K562 (cell line): ENCODE results near the gene PRKAA1. TPM values are rescaled to one million over a fixed set of nuclear protein-coding genes. Genes with fewer than 3 reads are reported as not detected.

Experiments
- BCLAF1 ChIP-seq, 2 experiments: fragments of 450-650 bp in 1 of 2; IDR thresholded peaks; 2 replicates each; pipeline ENCODE4 v1.6.1; 2011 to 2017; ENCODE audit warnings: low read depth in 2 of 2, antibody characterized with exemption in 1 of 2, borderline replicate concordance in 1 of 2, low read length in 1 of 2, mild to moderate bottlenecking in 1 of 2, mixed read lengths in 1 of 2; ENCODE audit not compliant: control insufficient read depth in 1 of 2
- E4F1 ChIP-seq: fragments of 250-450 bp; sonication (Bioruptor Pico); IDR thresholded peaks from 2 replicates; pipeline ENCODE4 v1.5.0; 2021; ENCODE audit warnings: mild to moderate bottlenecking, borderline replicate concordance
- EHMT2 ChIP-seq: fragments of 450-650 bp; IDR thresholded peaks from 2 replicates; pipeline ENCODE4 v1.6.1; 2018; ENCODE audit warnings: antibody characterized with exemption
- ELK1 ChIP-seq: sonication (generic); formaldehyde crosslinking; IDR thresholded peaks from 2 replicates; pipeline ENCODE4 v1.8.1; 2022; ENCODE audit warnings: missing genetic modification reagents
- EP400 ChIP-seq: fragments of 450-650 bp; IDR thresholded peaks from 2 replicates; pipeline ENCODE4 v1.6.1; 2017; ENCODE audit warnings: antibody characterized with exemption, mild to moderate bottlenecking, moderate library complexity
- FOXJ2 ChIP-seq: fragments of 200-800 bp; sonication (Bioruptor generic); IDR thresholded peaks from 2 replicates; pipeline ENCODE4 v1.6.1; 2016; ENCODE audit warnings: missing genetic modification characterization, missing compliant biosample characterization
- KAT7 ChIP-seq: sonication (generic); formaldehyde crosslinking; IDR thresholded peaks from 2 replicates; pipeline ENCODE4 v1.8.0; 2022; ENCODE audit warnings: missing genetic modification reagents, mild to moderate bottlenecking, borderline replicate concordance
- MCM2 ChIP-seq: fragments of 450-650 bp; IDR thresholded peaks from 2 replicates; pipeline ENCODE4 v1.6.1; 2017; ENCODE audit warnings: low read depth, mild to moderate bottlenecking
- MCM5 ChIP-seq: fragments of 450-650 bp; IDR thresholded peaks from 2 replicates; pipeline ENCODE4 v1.6.1; 2016; ENCODE audit warnings: low read depth
- MTA3 ChIP-seq: fragments of 450-650 bp; formaldehyde crosslinking; IDR thresholded peaks from 2 replicates; pipeline ENCODE4 v1.6.1; 2017; ENCODE audit warnings: mild to moderate bottlenecking, borderline replicate concordance
- NCOR1 ChIP-seq: fragments of 450-650 bp; IDR thresholded peaks from 2 replicates; pipeline ENCODE4 v1.6.1; 2016; ENCODE audit warnings: mild to moderate bottlenecking, moderate library complexity
- NR2F6 ChIP-seq: fragments of 450-650 bp; formaldehyde crosslinking; IDR thresholded peaks from 2 replicates; pipeline ENCODE4 v1.4.0; 2020; ENCODE audit warnings: mild to moderate bottlenecking
- RBFOX2 ChIP-seq: fragments of 200-400 bp; formaldehyde crosslinking; IDR thresholded peaks from 2 replicates; pipeline ENCODE4 v1.6.1; 2017; ENCODE audit warnings: low read depth, mild to moderate bottlenecking, low read length, moderate library complexity
- RBM17 ChIP-seq: fragments of 200-400 bp; formaldehyde crosslinking; IDR thresholded peaks from 2 replicates; pipeline ENCODE4 v1.6.1; 2017; ENCODE audit warnings: low read depth, mild to moderate bottlenecking, low read length, borderline replicate concordance
- RFX7 ChIP-seq: fragments of 250-450 bp; sonication (Bioruptor Pico); IDR thresholded peaks from 2 replicates; pipeline ENCODE4 v1.5.1; 2021; ENCODE audit warnings: mild to moderate bottlenecking
- RUNX1 ChIP-seq: sonication (generic); IDR thresholded peaks from 2 replicates; pipeline ENCODE4 v1.6.1; 2016; ENCODE audit warnings: antibody characterized with exemption, low read depth
- SNIP1 ChIP-seq: fragments of 450-650 bp; IDR thresholded peaks from 2 replicates; pipeline ENCODE4 v1.7.1; 2017; ENCODE audit warnings: low read depth, mild to moderate bottlenecking
- TEAD2 ChIP-seq: fragments of 450-650 bp; IDR thresholded peaks from 2 replicates; pipeline ENCODE4 v1.6.1; 2016; ENCODE audit warnings: missing genetic modification characterization, control low read depth, missing compliant biosample characterization
- TRIM28 ChIP-seq: fragments of 450-650 bp; IDR thresholded peaks from 2 replicates; pipeline ENCODE4 v1.6.1; 2017
- XRCC3 ChIP-seq: fragments of 450-650 bp; IDR thresholded peaks from 2 replicates; pipeline ENCODE4 v1.6.1; 2017; ENCODE audit warnings: mild to moderate bottlenecking, moderate library complexity
- ZNF263 ChIP-seq: sonication (generic); formaldehyde crosslinking; IDR thresholded peaks from 2 replicates; pipeline ENCODE4 v1.8.0; 2022; ENCODE audit warnings: mild to moderate bottlenecking, missing genetic modification reagents, borderline replicate concordance
- ZNF282 ChIP-seq: sonication (generic); formaldehyde crosslinking; IDR thresholded peaks from 2 replicates; pipeline ENCODE4 v1.8.1; 2023; ENCODE audit warnings: missing genetic modification reagents
- ZNF324 ChIP-seq: fragments of 250-450 bp; sonication (Bioruptor Pico); IDR thresholded peaks from 2 replicates; pipeline ENCODE4 v1.4.0; 2020; ENCODE audit warnings: mild to moderate bottlenecking
- ZSCAN32 ChIP-seq: fragments of 450-650 bp; formaldehyde crosslinking; IDR thresholded peaks from 2 replicates; pipeline ENCODE4 v1.4.0; 2020; ENCODE audit warnings: mild to moderate bottlenecking, moderate library complexity
- polyA plus RNA-seq, 8 experiments: library from polyadenylated mRNA; depleted of rRNA in 4 of 8; stranded (reverse) in 5 of 8; unstranded in 3 of 8; fragments of >200 nt; fragmentation: Nextera tagmentation in 2 of 8; fragmentation: Illumina TruSeq in 1 of 8; extraction: Ambion mirVana in 2 of 8; extraction: Trizol in 1 of 8; gene quantifications; 2 replicates each; pipeline versions ENCODE4 v1.2.1 to v1.2.3, GENCODE V29; 2011 to 2014; ENCODE audit warnings: inconsistent platforms in 1 of 8, missing spikeins in 1 of 8
- total RNA-seq, 7 experiments: library from RNA; depleted of rRNA in 6 of 7; stranded (reverse); fragments of >200 nt in 6 of 7; fragmentation: Illumina TruSeq in 2 of 7; extraction: Trizol in 2 of 7; gene quantifications; 2 replicates each; pipeline versions ENCODE4 v1.2.1 to v1.2.3, GENCODE V29; 2011 to 2021; ENCODE audit warnings: low replicate concordance in 1 of 7

PRKAA1 gene
- total and polyA plus RNA-seq, 9 of the 15 experiments (the other 6 are each of a cell fraction or from before 2014, with no cell fraction given) = 24.5 to 84.0 (median 51.4) TPM

- peak; percentile 4; the same call in 1 of the 2 replicates for TF ChIP-seq RBFOX2
- no peak for TF ChIP-seq ZNF324
- TF ChIP-seq RBM17 = no peak
- no peak for TF ChIP-seq ELK1 (CRISPR knock-in tag)
- no peak for TF ChIP-seq E4F1 (CRISPR knock-in tag)
- TF ChIP-seq EHMT2 = peak; percentile 60; the same call in 1 of the 2 replicates
- no peak for TF ChIP-seq XRCC3
- no peak for TF ChIP-seq ZSCAN32
- no peak for TF ChIP-seq ZNF282 (CRISPR knock-in tag)
- no peak for TF ChIP-seq RFX7 (CRISPR knock-in tag)
- peak; percentile 75; the same call in 1 of the 2 replicates for TF ChIP-seq TRIM28
- TF ChIP-seq NCOR1 = peak; percentile 90
- 0 out of 2 replicates have a peak, but pooled peaks have one; percentile 14 for TF ChIP-seq SNIP1
- 0 out of 2 replicates have a peak, but pooled peaks have one; percentile 42 for TF ChIP-seq FOXJ2 (tag)
- 0 out of 4 replicates have a peak, but pooled peaks of 1 of the 2 experiments have one; percentile 23 for TF ChIP-seq BCLAF1 (IDR thresholded peaks at IDR 0.05; ENCODE audit: borderline replicate concordance in 1 of 2, control insufficient read depth in 1 of 2, low read depth in 2 of 2, low read length in 1 of 2)
- TF ChIP-seq NR2F6 (CRISPR knock-in tag) = no peak
- TF ChIP-seq EP400 = peak; percentile 81
- no peak for TF ChIP-seq KAT7
- peak; percentile 83; the same call in 1 of the 2 replicates for TF ChIP-seq MTA3
- TF ChIP-seq MCM2 = no peak
- TF ChIP-seq ZNF263 (CRISPR knock-in tag) = no peak
- no peak for TF ChIP-seq MCM5
- no peak for TF ChIP-seq RUNX1
- TF ChIP-seq TEAD2 (tag) = no peak
Observed at GRCh38 chr5:40801771-40802562, 3.8 kb upstream of the PRKAA1 start (continued).
